AG09319 (cell line): ENCODE results near the gene DGKZ.
A peak's percentile ranks its signal among the peaks of the same experiment; 100 is the strongest.

Experiments
- DNase-seq: peaks from one replicate; pipeline ENCODE4 v3.0.0-alpha.2; 2010; ENCODE audit warnings: low read depth; ENCODE audit errors: extremely low read depth
- CTCF ChIP-seq: IDR thresholded peaks from 2 replicates; pipeline ENCODE4 v1.5.1; 2011; ENCODE audit warnings: low read depth, mild to moderate bottlenecking, inconsistent platforms, low read length, moderate library complexity

Gene DGKZ

GRCh38 chr11:46305295-46305694, 42.0 kb upstream of the DGKZ start:
- DNase-seq: no peak
- no peak; the same call in 1 of the 2 replicates for TF ChIP-seq CTCF

GRCh38 chr11:46306296-46306853, 40.9 kb upstream of the DGKZ start:
- no peak for DNase-seq

GRCh38 chr11:46307369-46307768, 39.9 kb upstream of the DGKZ start:
- TF ChIP-seq CTCF: no peak
- no peak for DNase-seq

More at GRCh38 chr11:46306296-46306853, 40.9 kb upstream of the DGKZ start:
- no peak for TF ChIP-seq CTCF

- no peak for TF ChIP-seq CTCF
- no peak for DNase-seq
Observed at GRCh38 chr11:46307785-46308341, 39.4 kb upstream of the DGKZ start.

GRCh38 chr11:46308631-46309419, 38.4 kb upstream of the DGKZ start:
- DNase-seq: no peak
- TF ChIP-seq CTCF: peak; percentile 86

GRCh38 chr11:46309814-46310259, 37.4 kb upstream of the DGKZ start:
- DNase-seq: no peak
- no peak for TF ChIP-seq CTCF
